ENCODE results near the gene ACVR1. TPM values are rescaled to one million over a fixed set of nuclear protein-coding genes. Genes with fewer than 3 reads are reported as not detected.
"Not testable (repeated sequence)": the region's sequence is repeated elsewhere in the genome, so short reads cannot be mapped to it uniquely, and the experiment has no call there.

Gene ACVR1
- total RNA-seq, 2 donors from 2014 or later: 25.0 to 35.0 TPM

GRCh38 chr2:157887946-157888345 lies 11.8 kb upstream of the ACVR1 start:
- TF ChIP-seq, protein P1, sequence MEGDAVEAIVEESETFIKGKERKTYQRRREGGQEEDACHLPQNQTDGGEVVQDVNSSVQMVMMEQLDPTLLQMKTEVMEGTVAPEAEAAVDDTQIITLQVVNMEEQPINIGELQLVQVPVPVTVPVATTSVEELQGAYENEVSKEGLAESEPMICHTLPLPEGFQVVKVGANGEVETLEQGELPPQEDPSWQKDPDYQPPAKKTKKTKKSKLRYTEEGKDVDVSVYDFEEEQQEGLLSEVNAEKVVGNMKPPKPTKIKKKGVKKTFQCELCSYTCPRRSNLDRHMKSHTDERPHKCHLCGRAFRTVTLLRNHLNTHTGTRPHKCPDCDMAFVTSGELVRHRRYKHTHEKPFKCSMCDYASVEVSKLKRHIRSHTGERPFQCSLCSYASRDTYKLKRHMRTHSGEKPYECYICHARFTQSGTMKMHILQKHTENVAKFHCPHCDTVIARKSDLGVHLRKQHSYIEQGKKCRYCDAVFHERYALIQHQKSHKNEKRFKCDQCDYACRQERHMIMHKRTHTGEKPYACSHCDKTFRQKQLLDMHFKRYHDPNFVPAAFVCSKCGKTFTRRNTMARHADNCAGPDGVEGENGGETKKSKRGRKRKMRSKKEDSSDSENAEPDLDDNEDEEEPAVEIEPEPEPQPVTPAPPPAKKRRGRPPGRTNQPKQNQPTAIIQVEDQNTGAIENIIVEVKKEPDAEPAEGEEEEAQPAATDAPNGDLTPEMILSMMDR (IDR thresholded peaks at IDR 0.05): no peak
- H3K9me3 ChIP-seq: no peaks in the 10 kb centered on the region
- ATAC-seq (ENCODE audit: insufficient number of reproducible peaks, low FRiP score, low read depth) (no peak), DNase-seq (ENCODE audit: low spot score) (no peak)
- H3K4me3 ChIP-seq: no peak overlapping the region
- no peak overlapping the region for H3K27ac ChIP-seq
- H3K27me3 ChIP-seq (replicated peaks; ENCODE audit: insufficient read depth): no peaks in the 10 kb centered on the region
- no peaks in the 10 kb centered on the region for H3K4me1 ChIP-seq (ENCODE audit: control insufficient read depth in 1 of 2, low read depth in 2 of 2)
- no peaks in the 10 kb centered on the region for H3K36me3 ChIP-seq

DNA sequence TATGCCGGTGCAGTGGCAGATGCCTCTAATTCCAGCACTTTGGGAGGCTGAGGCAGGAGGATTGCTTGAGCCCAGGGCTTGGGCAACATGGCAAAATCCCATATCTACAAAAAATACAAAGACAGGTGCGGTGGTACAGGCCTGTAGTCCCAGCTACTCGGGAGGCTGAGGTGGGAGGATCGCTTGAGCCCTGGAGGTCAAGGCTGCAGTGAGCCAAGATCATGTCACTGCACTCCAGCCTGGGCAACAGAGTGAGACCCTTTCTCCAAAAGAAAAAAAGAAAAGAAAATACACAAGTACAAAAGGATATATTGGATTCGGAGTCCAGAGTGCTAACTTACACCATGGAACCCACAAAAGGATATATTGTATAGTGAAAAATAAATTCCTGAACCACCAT lies 8.4 kb upstream of the ACVR1 start:
- not testable (repeated sequence) for DNase-seq (ENCODE audit: low spot score); H3K4me1 ChIP-seq (ENCODE audit: control insufficient read depth in 1 of 2, low read depth in 2 of 2); H3K4me3 ChIP-seq; H3K27me3 ChIP-seq (replicated peaks; ENCODE audit: insufficient read depth); H3K9me3 ChIP-seq; H3K36me3 ChIP-seq; H3K27ac ChIP-seq; ATAC-seq (ENCODE audit: insufficient number of reproducible peaks, low FRiP score, low read depth)

- Histone ChIP-seq H3K27ac (no peak overlapping the region), H3K4me1 (ENCODE audit: control insufficient read depth in 1 of 2, low read depth in 2 of 2) (peaks cover 0 to 7% of the 10 kb centered on the region in 2 donors), H3K4me3 (no peak overlapping the region), H3K27me3 (replicated peaks; ENCODE audit: insufficient read depth) (no peaks in the 10 kb centered on the region), H3K9me3 (no peaks in the 10 kb centered on the region), H3K36me3 (no peaks in the 10 kb centered on the region)
- ATAC-seq (ENCODE audit: insufficient number of reproducible peaks, low FRiP score, low read depth) (no peak), DNase-seq (ENCODE audit: low spot score) (no peak)
- TF ChIP-seq, protein P1 (IDR thresholded peaks at IDR 0.05): no peak
Observed at GRCh38 chr2:157880927-157881326, 4.8 kb upstream of the ACVR1 start.

- TF ChIP-seq, protein P1 (IDR thresholded peaks at IDR 0.05): no peak
- no peak for DNase-seq (ENCODE audit: low spot score)
- Histone ChIP-seq H3K27me3 (replicated peaks; ENCODE audit: insufficient read depth) (no peaks in the 10 kb centered on the region), H3K27ac (no peak overlapping the region), H3K4me1 (ENCODE audit: control insufficient read depth in 1 of 2, low read depth in 2 of 2) (peaks cover 9 to 26% of the 10 kb centered on the region in 2 donors), H3K36me3 (no peaks in the 10 kb centered on the region), H3K4me3 (no peak overlapping the region), H3K9me3 (no peaks in the 10 kb centered on the region)
- ATAC-seq (ENCODE audit: insufficient number of reproducible peaks, low FRiP score, low read depth): no peak
Observed at GRCh38 chr2:157877761-157878400, 1.8 kb upstream of the ACVR1 start.

DNA sequence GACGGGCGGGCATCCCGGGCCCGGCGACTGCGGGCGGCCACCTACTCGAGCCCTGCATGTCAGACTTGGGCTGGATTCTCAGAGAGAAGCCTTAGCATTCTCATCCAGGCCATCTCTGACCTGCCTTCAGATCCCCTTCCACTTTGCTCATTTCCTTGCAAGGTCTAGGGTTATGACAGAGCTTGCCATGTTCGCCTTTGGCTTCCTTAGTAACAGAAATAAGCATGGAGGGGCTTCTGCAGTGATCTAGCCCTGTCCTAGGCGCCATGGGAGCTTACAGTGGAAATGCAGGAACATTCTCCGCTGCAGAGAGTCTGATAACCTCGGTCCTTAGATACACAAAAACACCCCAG lies 632 bp upstream of the ACVR1 start:
- H3K27ac ChIP-seq: peak overlapping the region; percentile 79 to 82
- peaks cover 9 to 35% of the 10 kb centered on the region in 2 donors for H3K4me1 ChIP-seq (ENCODE audit: control insufficient read depth in 1 of 2, low read depth in 2 of 2)
- no peaks in the 10 kb centered on the region for H3K36me3 ChIP-seq
- DNase-seq (ENCODE audit: low spot score) (no peak), ATAC-seq (ENCODE audit: insufficient number of reproducible peaks, low FRiP score, low read depth) (no peak)
- TF ChIP-seq, protein P1 (IDR thresholded peaks at IDR 0.05): no peak
- peak overlapping the region; percentile 83 for H3K4me3 ChIP-seq
- H3K27me3 ChIP-seq (replicated peaks; ENCODE audit: insufficient read depth): no peaks in the 10 kb centered on the region
- H3K9me3 ChIP-seq: no peaks in the 10 kb centered on the region

DNA sequence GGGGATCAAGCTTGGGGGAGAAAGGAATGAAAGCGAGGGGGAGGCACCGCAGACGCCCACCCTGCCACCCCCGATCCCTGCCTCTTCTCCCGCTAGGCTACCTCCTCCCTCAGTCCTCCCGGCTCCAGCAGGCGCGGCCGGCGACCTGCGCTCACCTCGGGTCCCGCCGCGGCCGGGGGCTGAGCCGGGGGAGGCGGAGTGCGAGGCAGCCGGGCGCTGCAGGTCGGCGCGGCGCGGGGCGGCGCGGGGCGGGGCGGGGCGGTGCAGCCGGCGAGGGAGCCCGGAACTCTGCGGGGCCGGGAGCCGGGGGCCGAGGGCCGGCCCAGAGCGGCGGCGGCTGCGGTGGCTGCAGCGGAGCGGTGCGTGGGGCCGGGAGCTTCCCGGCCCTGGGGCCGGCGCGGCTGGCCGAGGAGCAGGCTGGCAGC lies 477 bp downstream of the ACVR1 start:
- H3K27ac ChIP-seq: peak overlapping the region; percentile 84
- no peaks in the 10 kb centered on the region for H3K9me3 ChIP-seq
- no peaks in the 10 kb centered on the region for H3K27me3 ChIP-seq (replicated peaks; ENCODE audit: insufficient read depth)
- H3K4me1 ChIP-seq (ENCODE audit: control insufficient read depth in 1 of 2, low read depth in 2 of 2): peaks cover 9 to 43% of the 10 kb centered on the region in 2 donors
- no peak for DNase-seq (ENCODE audit: low spot score)
- peak; percentile 26 for ATAC-seq (ENCODE audit: insufficient number of reproducible peaks, low FRiP score, low read depth)
- peak overlapping the region; percentile 83 for H3K4me3 ChIP-seq
- TF ChIP-seq, protein P1 (IDR thresholded peaks at IDR 0.05): no peak
- H3K36me3 ChIP-seq: no peaks in the 10 kb centered on the region

Measured in thoracic aorta (tissue), 2 donors.